Fibroblast of skin of left biceps (primary cell): ENCODE measurements around the gene VIM.
"Not testable (repeated sequence)": the region's sequence is repeated elsewhere in the genome, so short reads cannot be mapped to it uniquely, and the experiment has no call there.

Source experiments
- DNase-seq, 2 experiments: peaks; one replicate each; pipeline ENCODE4 v3.0.0-alpha.2; 2013; ENCODE audit warnings: low read depth in 2 of 2

The VIM gene

GRCh38 chr10:17232276-17232960 lies 4.4 kb downstream of the VIM start:
- DNase-seq: no peak

DNA sequence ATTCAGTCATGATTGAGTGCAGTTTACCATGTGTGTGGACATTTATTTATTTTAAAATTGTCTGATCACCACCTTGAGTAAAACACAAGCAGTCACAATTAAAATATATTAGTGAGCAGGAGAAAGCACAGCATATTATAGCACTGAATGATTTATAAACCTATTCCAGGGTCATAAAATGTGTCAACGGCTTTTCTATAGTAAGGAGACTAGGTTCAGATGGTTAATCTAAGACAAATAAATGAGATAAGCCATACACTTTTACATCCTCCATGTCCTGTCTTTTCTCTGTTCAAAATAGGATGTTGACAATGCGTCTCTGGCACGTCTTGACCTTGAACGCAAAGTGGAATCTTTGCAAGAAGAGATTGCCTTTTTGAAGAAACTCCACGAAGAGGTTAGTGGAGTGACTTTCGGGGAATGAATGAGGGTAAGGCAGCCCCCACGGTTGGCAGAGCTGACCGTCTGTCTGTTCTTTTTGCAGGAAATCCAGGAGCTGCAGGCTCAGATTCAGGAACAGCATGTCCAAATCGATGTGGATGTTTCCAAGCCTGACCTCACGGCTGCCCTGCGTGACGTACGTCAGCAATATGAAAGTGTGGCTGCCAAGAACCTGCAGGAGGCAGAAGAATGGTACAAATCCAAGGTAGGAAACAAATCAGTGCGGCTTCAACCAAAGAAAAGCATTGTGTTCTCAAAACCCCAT lies 5.4 kb downstream of the VIM start:
- no peak for DNase-seq

DNA sequence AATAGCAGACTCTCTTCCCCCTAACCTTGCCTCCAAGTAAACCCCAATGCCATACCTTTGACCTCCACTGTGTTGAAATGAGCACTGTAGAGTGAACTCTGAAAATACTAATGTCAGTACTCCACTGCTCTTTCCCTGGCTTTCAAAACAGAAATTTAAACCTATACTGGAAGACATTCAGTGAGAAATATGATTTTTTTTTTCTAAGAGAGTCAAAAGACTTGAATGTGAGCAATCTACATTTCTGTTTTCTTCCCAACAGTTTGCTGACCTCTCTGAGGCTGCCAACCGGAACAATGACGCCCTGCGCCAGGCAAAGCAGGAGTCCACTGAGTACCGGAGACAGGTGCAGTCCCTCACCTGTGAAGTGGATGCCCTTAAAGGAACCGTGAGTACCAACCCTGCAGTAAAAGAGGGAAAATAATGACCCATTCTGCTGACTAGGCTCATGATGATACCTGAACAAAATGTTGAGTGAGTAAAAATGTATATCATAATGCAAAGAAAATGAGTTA lies 6.4 kb downstream of the VIM start:
- DNase-seq: no peak

- no peak for DNase-seq
Observed at GRCh38 chr10:17235136-17235535, 7.1 kb downstream of the VIM start.

GRCh38 chr10:17236468-17237148 lies 8.6 kb downstream of the VIM start:
- DNase-seq: no peak

GRCh38 chr10:17237149-17237527 lies 9.1 kb downstream of the VIM start:
- no peak for DNase-seq

GRCh38 chr10:17237915-17238444 lies 9.9 kb downstream of the VIM start:
- DNase-seq: no peak

DNA sequence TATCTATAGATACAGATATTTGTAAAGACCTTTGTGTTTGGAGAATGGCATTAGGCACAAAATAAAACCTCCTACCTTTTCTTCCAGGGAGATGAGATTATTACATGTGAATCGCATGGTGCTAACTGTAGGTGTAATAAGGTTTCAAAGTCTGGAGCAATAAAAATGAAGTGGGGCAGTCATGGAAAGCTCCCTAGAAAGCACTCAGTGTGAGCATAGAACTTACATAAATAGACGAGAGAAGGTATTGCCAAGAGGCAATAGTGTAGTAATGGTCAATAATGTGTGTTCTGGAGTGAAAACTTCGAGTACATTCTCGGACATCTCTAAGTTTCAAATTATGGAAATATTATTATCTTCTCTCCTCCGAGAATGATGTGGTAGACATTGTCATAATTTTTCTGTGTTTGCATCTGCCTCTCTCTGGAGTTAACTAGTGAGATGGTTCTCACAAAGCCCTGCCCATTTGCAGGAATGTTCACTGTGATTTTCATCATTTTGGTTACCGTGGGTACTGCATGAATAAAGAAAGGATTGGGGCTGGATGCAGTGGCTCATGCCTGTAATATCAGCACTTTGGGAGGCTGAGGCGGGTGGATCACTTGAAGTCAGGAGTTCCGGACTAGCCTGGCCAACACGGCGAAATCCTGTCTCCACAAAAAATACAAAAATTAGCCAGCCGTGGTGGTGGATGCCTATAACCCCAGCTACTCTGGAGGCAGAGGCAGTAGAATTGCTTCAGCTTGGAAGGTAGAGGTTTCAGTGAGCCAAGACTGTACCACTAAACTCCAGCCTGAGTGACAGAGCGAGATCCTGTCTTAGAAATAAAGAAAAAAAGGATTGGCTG lies 10.6 kb downstream of the VIM start:
- DNase-seq: peak in 1 of 2 experiments; percentile 66

DNA sequence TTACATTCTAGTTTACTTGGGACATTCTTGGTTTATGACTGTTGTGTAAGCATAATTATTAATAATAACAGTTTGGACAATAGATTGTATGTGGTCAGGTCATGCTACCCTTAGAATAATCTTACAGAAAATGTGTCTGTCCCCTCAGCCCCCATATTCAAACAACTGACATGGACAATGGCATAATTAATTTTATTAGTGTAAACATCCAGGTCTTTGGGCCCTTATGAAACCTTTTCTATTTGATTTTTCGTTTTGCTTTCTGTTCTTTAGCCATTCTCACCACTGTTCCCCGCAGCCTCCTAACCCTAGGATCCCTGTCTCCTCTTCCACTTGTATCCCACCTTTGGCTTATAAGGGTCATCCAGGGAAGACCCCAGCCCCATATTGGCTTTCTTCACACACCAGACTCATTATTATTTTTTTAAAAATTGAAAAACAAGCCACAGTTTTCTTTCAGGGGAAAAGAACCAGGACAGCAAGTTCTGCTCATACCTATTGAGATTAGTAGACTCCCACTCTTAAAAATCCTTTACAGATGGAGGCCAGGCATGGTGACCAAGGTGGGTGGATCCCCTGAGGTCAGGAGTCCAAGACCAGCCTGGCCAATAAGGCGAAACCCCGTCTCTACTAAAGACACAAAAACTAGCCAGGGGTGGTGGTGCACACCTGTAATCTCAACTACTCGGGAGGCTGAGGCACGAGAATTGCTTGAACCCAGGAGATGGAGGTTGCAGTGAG lies 11.5 kb downstream of the VIM start:
- DNase-seq: no peak

GRCh38 chr10:17240096-17240495 lies 12.1 kb downstream of the VIM start:
- no peak for DNase-seq

GRCh38 chr10:17240616-17241015 lies 12.6 kb downstream of the VIM start:
- no peak for DNase-seq

DNA sequence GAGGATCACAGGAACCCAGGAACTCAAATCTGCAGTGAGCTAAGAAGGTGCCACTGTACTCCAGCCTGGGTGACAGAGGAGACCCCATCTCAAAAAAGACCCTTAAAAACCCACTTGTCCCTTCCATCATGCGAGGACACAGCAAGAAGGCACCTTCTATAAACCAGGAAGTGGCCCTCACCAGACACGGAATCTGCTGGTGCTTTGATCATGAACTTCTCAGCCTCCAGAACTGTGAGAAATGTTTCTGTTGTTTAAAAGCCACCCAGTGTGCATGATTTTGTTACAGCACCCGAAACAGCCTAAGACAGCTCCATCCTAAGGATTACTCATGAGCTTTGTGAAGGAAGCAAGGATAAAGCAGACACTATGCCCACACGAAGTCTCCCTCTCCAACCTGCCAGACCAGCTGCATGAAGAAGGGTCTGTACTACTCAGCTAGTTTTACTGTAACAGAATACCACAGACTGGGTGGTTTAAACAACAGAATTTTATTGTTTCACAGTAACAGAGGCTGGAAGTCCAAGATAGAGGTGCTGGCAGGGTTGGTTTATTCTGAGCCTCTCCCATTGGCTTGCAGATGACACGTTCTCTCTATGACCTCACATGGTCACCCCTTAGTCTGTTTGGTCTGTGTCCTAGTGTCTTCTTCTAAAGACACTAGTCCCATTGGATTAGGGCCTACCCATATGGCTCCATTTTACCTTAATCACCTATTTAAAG lies 13.7 kb downstream of the VIM start:
- no peak for DNase-seq

- DNase-seq: no peak
Observed at GRCh38 chr10:17244700-17245365, 16.8 kb downstream of the VIM start.

DNA sequence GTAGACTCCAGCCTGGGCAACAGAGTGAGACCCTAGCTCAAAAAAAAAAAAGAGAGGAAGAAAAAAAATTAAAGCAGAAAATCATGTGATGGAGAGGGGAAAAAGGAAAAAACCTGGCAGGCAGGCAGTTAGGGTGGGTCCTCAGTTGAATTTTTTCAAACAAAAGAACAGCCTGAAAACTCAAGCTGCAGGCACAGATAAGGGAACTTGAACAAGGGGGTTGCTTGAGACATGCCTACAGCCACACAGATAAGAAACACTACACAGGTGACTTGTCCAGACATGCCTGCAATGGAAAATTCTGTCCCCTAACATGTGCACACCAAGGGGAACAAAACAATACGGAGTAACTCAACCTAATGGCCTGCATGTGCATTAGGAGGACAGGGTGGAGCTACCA lies 19.2 kb downstream of the VIM start:
- no peak for DNase-seq

- no peak for DNase-seq
Observed at GRCh38 chr10:17248964-17249363, 20.9 kb downstream of the VIM start.

- DNase-seq: no peak
Observed at GRCh38 chr10:17249820-17250219, 21.8 kb downstream of the VIM start.

DNA sequence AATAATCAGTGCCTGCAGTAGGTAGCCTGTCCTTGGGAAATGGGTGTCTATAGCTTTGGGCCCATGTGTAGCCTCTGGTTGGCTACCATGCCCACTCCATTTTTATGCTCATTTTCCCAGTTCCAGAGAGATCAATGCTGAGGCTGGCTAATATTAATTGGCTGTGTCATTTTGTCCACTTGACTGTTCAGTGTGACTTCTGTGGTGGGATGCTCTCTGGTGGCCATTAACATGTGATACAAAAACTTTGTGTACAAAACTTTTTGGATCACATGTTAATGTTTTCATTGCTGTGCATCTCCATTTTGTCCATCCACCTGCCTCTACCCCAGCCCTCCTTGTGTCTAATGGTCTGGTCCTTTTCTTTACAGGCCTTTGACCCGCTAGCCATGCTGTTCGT lies 22.7 kb downstream of the VIM start:
- no peak for DNase-seq

- not testable (repeated sequence) for DNase-seq
Observed at GRCh38 chr10:17254543-17255050, 26.6 kb downstream of the VIM start.

DNA sequence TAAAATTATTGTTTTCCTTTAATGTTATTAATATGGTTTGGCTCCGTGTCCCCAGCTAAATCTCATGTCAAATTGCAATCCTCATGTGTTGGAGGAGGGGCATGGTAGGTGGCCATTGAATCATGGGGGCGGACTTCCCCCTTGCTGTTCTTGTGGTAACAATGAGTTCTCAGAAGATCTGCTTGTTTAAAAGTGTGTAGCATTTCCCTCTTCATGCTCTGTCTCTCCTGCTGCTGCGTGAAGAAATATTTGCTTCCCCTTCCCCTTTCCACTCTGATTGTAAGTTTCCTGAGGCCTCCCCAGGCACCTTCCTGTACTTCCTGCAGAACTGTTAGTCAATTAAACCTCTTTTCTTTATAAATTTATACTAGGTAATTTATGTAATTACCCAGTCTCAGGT lies 27.5 kb downstream of the VIM start:
- no peak for DNase-seq
